Activated T-cell treated with anti-CD3 and anti-CD28 coated beads, Interleukin-2, amount 50 U/mL, for 4 hours (primary cell): ENCODE measurements around the gene B2M. TPM values are rescaled to one million over a fixed set of nuclear protein-coding genes. Genes with fewer than 3 reads are reported as not detected.

ENCODE experiments used
- ATAC-seq, 2 donors: fragments of 200-7000 bp; cut with Tn5 transposase; one replicate each; pipeline ENCODE4 v1.10.0; 2021
- DNase-seq: peaks from one replicate; pipeline ENCODE4 v3.0.0-alpha.2; 2020
- H3K27me3 Mint-ChIP-seq: one replicate; pipeline ENCODE4 v1.8.0; 2021; ENCODE audit warnings: low read depth, mixed read lengths
- H3K36me3 Mint-ChIP-seq: one replicate; pipeline ENCODE4 v1.8.0; 2022; ENCODE audit warnings: mixed read lengths; ENCODE audit not compliant: insufficient read depth
- H3K4me1 Mint-ChIP-seq: one replicate; pipeline ENCODE4 v1.8.0; 2021; ENCODE audit warnings: low read depth, mixed read lengths
- H3K4me3 Mint-ChIP-seq: one replicate; pipeline ENCODE4 v1.8.0; 2021; ENCODE audit warnings: mild to moderate bottlenecking, moderate library complexity, mixed read lengths
- H3K9me3 Mint-ChIP-seq: one replicate; pipeline ENCODE4 v1.8.0; 2021; ENCODE audit warnings: mixed read lengths
- total RNA-seq, 3 donors: library from RNA; stranded (reverse); gene quantifications; one replicate each; pipeline ENCODE4 v1.2.1, GENCODE V29; 2021

The B2M gene
- total RNA-seq, 3 donors from 2014 or later = 3,850 to 4,350 (median 4,124) TPM

DNA sequence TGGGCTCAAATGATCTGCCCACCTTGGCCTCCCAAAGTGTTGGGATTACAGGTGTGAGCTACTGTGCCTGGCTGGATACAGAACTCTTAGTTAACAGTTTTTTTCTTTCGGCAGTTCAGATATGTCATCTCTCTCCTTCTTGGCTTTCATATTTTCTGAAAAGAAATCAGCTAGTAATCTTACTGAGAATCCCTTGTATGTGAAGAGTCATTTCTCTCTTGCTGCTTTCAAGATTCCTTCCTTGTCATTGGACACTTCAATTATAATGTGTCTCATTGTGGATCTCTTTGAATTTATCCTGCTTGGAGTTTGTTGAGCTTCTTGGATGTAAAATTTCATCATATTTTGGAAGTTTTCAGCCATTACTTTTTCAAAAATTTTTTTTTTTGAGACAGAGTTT is 42.0 kb downstream of the B2M start:
- ATAC-seq = no peak
- H3K4me1 Mint-ChIP-seq = peaks cover 19% of the 10 kb centered on the region
- peaks cover 28% of the 10 kb centered on the region for H3K36me3 Mint-ChIP-seq
- H3K27me3 Mint-ChIP-seq = no peaks in the 10 kb centered on the region
- DNase-seq = no peak
- peaks cover 8% of the 10 kb centered on the region for H3K9me3 Mint-ChIP-seq
- no peak overlapping the region for H3K4me3 Mint-ChIP-seq

DNA sequence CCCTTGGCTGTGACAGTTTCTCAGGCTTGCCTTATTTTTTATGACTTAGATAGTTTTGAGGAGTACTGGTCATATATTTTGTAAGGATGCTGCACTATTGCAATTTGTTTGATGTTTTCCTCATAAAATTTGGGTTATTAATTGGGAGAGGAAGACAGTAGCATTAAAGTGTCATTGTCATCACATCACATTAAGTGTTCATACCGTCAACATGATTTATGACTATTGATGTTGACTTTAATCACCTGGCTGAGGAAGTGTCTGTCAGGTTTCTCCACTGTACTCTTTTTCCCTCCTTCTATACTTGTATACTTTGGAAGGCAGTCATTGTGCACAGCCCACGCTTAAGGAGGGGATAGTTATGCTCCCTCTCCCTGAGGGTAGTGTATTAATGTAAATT is 51.9 kb downstream of the B2M start:
- no peak for ATAC-seq
- Mint-ChIP-seq H3K27me3 (no peaks in the 10 kb centered on the region), H3K4me1 (no peaks in the 10 kb centered on the region), H3K4me3 (no peak overlapping the region), H3K9me3 (no peaks in the 10 kb centered on the region), H3K36me3 (peaks cover 17% of the 10 kb centered on the region)
- no peak for DNase-seq

DNA sequence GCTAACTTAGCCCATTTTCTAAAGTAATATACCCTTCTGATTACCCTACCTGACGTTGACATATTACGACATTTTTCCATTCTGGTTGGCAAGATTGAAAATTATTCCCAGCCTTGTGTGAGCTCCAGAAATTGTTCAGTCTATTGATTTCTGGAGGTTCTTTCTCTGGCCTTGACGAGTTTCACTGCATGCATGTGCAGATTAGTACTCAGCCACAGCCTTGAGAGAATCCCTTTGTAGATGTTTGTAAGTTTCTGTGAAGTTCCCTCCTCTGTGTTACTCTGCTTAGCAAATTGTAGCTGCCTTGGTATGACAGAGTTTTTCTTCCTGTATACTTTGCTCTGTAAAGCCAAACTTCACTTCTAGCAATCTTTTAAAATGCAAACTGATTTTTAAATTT is 52.5 kb downstream of the B2M start:
- Mint-ChIP-seq H3K36me3 (peaks cover 19% of the 10 kb centered on the region), H3K27me3 (no peaks in the 10 kb centered on the region), H3K9me3 (no peaks in the 10 kb centered on the region), H3K4me3 (no peak overlapping the region), H3K4me1 (no peaks in the 10 kb centered on the region)
- ATAC-seq (no peak), DNase-seq (no peak)

- H3K4me3 Mint-ChIP-seq = no peak overlapping the region
- ATAC-seq = no peak
- peaks cover 22% of the 10 kb centered on the region for H3K36me3 Mint-ChIP-seq
- no peak for DNase-seq
- H3K27me3 Mint-ChIP-seq = no peaks in the 10 kb centered on the region
- H3K9me3 Mint-ChIP-seq = peaks cover 3% of the 10 kb centered on the region
- no peaks in the 10 kb centered on the region for H3K4me1 Mint-ChIP-seq
These were observed 53.7 kb downstream of the B2M start for GRCh38 chr15:44765036-44765435.

Other genes with a start within 250 kb of the B2M start
- 100 to 1,000 TPM; 197 to 214 (median 201) TPM for gene EIF3J, start 174.4 kb upstream of the B2M start, total RNA-seq
- 10 to 100 TPM; 36.9 to 37.3 (median 37.1) TPM for gene SPG11, start 47.9 kb upstream of the B2M start, total RNA-seq
- 1 to 10 TPM; 3.6 to 5.2 (median 3.9) TPM for gene PATL2, start 194 bp upstream of the B2M start, total RNA-seq
- 10 to 100 TPM; 45.4 to 58.2 (median 46.4) TPM for gene TRIM69, start 25.0 kb downstream of the B2M start, total RNA-seq
- gene TERB2, start 245.2 kb downstream of the B2M start, total RNA-seq = not detected